Measurements from ENCODE around the gene TMPRSS11D. TPM values are rescaled to one million over a fixed set of nuclear protein-coding genes. Genes with fewer than 3 reads are reported as not detected.

Gene TMPRSS11D
- total RNA-seq, 1 experiment from 2014 or later, result not detected

GRCh38 chr4:67910585-67910905 is 26.7 kb upstream of the TMPRSS11D start:
- no peak overlapping the region for H3K23ac ChIP-seq (ENCODE audit: insufficient read length, low read depth, low read length)
- no peak overlapping the region for H3K14ac ChIP-seq (ENCODE audit: insufficient read depth, low read length)
- no peak overlapping the region for H4K5ac ChIP-seq (ENCODE audit: insufficient read length, low read depth, low read length)
- Mint-ChIP-seq H3K27me3 (ENCODE audit: low read depth) (no peaks in the 10 kb centered on the region), H3K27ac (no peak overlapping the region), H3K4me1 (no peaks in the 10 kb centered on the region), H3K9me3 (no peaks in the 10 kb centered on the region), H3K4me3 (no peak overlapping the region), H3K36me3 (ENCODE audit: insufficient read depth in 1 of 3, low read depth in 3 of 3) (no peaks in the 10 kb centered on the region)
- TF ChIP-seq CTCF (conservative IDR thresholded peaks at IDR 0.05), result no peak
- H3K9ac ChIP-seq (ENCODE audit: extremely low read depth, insufficient read length, low read length), result no peak overlapping the region
- no peak overlapping the region for H4K91ac ChIP-seq (ENCODE audit: insufficient read length, low read depth, low read length)
- H3K79me2 ChIP-seq (ENCODE audit: insufficient read depth, low read length), result no peaks in the 10 kb centered on the region
- no peak overlapping the region for H3K4me2 ChIP-seq (ENCODE audit: insufficient read depth, insufficient read length, low read length)
- no peak overlapping the region for H2BK120ac ChIP-seq (ENCODE audit: low read depth, low read length, poor library complexity, severe bottlenecking)
- no peaks in the 10 kb centered on the region for H3K79me1 ChIP-seq (ENCODE audit: insufficient read depth, low read depth, low read length, poor library complexity, severe bottlenecking)
- WGBS (ENCODE audit: extremely low coverage, insufficient read length, low lambda C conversion rate), result no CpG with 5 or more reads among the region's 1 CpG
- no peaks in the 10 kb centered on the region for H3K27me3 ChIP-seq (ENCODE audit: insufficient read depth, low read length)
- H4K8ac ChIP-seq (replicated peaks; ENCODE audit: insufficient read length, low read depth, low read length), result no peak overlapping the region
- H3K9me3 ChIP-seq (ENCODE audit: control insufficient read depth, low read depth, low read length), result no peaks in the 10 kb centered on the region
- no peak overlapping the region for H3K56ac ChIP-seq (ENCODE audit: insufficient read length, low read depth, low read length)
- H3T11ph ChIP-seq (ENCODE audit: low read length), result no peak overlapping the region
- no peaks in the 10 kb centered on the region for H4K20me1 ChIP-seq (ENCODE audit: control insufficient read depth, insufficient read depth, insufficient read length)
- no peak overlapping the region for H2BK15ac ChIP-seq (ENCODE audit: low read depth, low read length)
- H2AK5ac ChIP-seq (ENCODE audit: insufficient read length, low read length), result no peak overlapping the region
- DNase-seq, result no peak
- no peaks in the 10 kb centered on the region for H3K23me2 ChIP-seq (ENCODE audit: insufficient read length, low read depth, low read length, poor library complexity, severe bottlenecking)
- H3K18ac ChIP-seq (ENCODE audit: insufficient read length, low read depth, low read length), result no peak overlapping the region
- H3K27ac ChIP-seq (ENCODE audit: insufficient read length, low read depth, low read length), result no peak overlapping the region
- no peak overlapping the region for H2BK5ac ChIP-seq (ENCODE audit: insufficient read length, low read length)
- H2AFZ ChIP-seq (ENCODE audit: low read length), result no peak overlapping the region
- H3K4ac ChIP-seq (ENCODE audit: low read depth, low read length), result no peak overlapping the region
- H3K4me1 ChIP-seq (ENCODE audit: insufficient read depth, low read length), result no peaks in the 10 kb centered on the region
- H2BK20ac ChIP-seq (ENCODE audit: low read depth, low read length, poor library complexity, severe bottlenecking), result no peak overlapping the region
- no peak overlapping the region for H2BK12ac ChIP-seq (ENCODE audit: insufficient read length, low read depth, low read length)

All from H9 (cell line).